ENCODE results near the gene AP3B1. TPM values are rescaled to one million over a fixed set of nuclear protein-coding genes. Genes with fewer than 3 reads are reported as not detected.
A peak's percentile ranks its signal among the peaks of the same experiment; 100 is the strongest.

AP3B1 gene
- total and polyA plus RNA-seq, 2 donors from 2014 or later: 49.3 to 53.2 TPM

GRCh38 chr5:78317515-78317914 is 23.0 kb upstream of the AP3B1 start:
- no peak for FAIRE-seq
- intact Hi-C loops (cut with DNase I): no loop called here

GRCh38 chr5:78308703-78309102 is 14.2 kb upstream of the AP3B1 start:
- DNase-seq: no peak
- Histone ChIP-seq H3K27me3 (ENCODE audit: control insufficient read depth, insufficient read depth, low read length) (no peaks in the 10 kb centered on the region), H3K4me1 (ENCODE audit: control insufficient read depth in 2 of 3, insufficient read depth in 2 of 3, low read depth in 1 of 3, low read length in 3 of 3) (no peaks in the 10 kb centered on the region), H3K4me3 (ENCODE audit: low read length in 3 of 3) (no peak overlapping the region), H3K9me3 (ENCODE audit: control insufficient read depth in 2 of 3, insufficient read depth in 1 of 3, low read length in 3 of 3) (no peaks in the 10 kb centered on the region), H3K9ac (ENCODE audit: low read length in 3 of 3) (no peak overlapping the region), H3K27ac (ENCODE audit: low read depth in 2 of 2, low read length in 2 of 2) (no peak overlapping the region), H3K36me3 (ENCODE audit: control insufficient read depth in 2 of 3, insufficient read depth in 3 of 3, low read length in 3 of 3) (no peaks in the 10 kb centered on the region)
- intact Hi-C loops (cut with DNase I): no loop called here
- TF ChIP-seq, protein P1, sequence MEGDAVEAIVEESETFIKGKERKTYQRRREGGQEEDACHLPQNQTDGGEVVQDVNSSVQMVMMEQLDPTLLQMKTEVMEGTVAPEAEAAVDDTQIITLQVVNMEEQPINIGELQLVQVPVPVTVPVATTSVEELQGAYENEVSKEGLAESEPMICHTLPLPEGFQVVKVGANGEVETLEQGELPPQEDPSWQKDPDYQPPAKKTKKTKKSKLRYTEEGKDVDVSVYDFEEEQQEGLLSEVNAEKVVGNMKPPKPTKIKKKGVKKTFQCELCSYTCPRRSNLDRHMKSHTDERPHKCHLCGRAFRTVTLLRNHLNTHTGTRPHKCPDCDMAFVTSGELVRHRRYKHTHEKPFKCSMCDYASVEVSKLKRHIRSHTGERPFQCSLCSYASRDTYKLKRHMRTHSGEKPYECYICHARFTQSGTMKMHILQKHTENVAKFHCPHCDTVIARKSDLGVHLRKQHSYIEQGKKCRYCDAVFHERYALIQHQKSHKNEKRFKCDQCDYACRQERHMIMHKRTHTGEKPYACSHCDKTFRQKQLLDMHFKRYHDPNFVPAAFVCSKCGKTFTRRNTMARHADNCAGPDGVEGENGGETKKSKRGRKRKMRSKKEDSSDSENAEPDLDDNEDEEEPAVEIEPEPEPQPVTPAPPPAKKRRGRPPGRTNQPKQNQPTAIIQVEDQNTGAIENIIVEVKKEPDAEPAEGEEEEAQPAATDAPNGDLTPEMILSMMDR (IDR thresholded peaks at IDR 0.05; ENCODE audit: borderline replicate concordance, extremely low read depth, insufficient read depth): no peak
- FAIRE-seq: no peak

More at GRCh38 chr5:78317515-78317914, 23.0 kb upstream of the AP3B1 start:
- no peak overlapping the region for H3K27ac ChIP-seq (ENCODE audit: low read depth in 2 of 2, low read length in 2 of 2)
- no peaks in the 10 kb centered on the region for H3K4me1 ChIP-seq (ENCODE audit: control insufficient read depth in 2 of 3, insufficient read depth in 2 of 3, low read depth in 1 of 3, low read length in 3 of 3)
- no peak overlapping the region for H3K9ac ChIP-seq (ENCODE audit: low read length in 3 of 3)
- no peak overlapping the region for H3K4me3 ChIP-seq (ENCODE audit: low read length in 3 of 3)
- no peak for DNase-seq
- no peaks in the 10 kb centered on the region for H3K9me3 ChIP-seq (ENCODE audit: control insufficient read depth in 2 of 3, insufficient read depth in 1 of 3, low read length in 3 of 3)
- H3K36me3 ChIP-seq (ENCODE audit: control insufficient read depth in 2 of 3, insufficient read depth in 3 of 3, low read length in 3 of 3): no peaks in the 10 kb centered on the region
- TF ChIP-seq, protein P1 (IDR thresholded peaks at IDR 0.05; ENCODE audit: borderline replicate concordance, extremely low read depth, insufficient read depth): no peak
- H3K27me3 ChIP-seq (ENCODE audit: control insufficient read depth, insufficient read depth, low read length): no peaks in the 10 kb centered on the region

- Histone ChIP-seq H3K9ac (ENCODE audit: low read length in 3 of 3) (no peak overlapping the region), H3K27ac (ENCODE audit: low read depth in 2 of 2, low read length in 2 of 2) (no peak overlapping the region), H3K9me3 (ENCODE audit: control insufficient read depth in 2 of 3, insufficient read depth in 1 of 3, low read length in 3 of 3) (no peaks in the 10 kb centered on the region), H3K4me3 (ENCODE audit: low read length in 3 of 3) (no peak overlapping the region), H3K27me3 (ENCODE audit: control insufficient read depth, insufficient read depth, low read length) (no peaks in the 10 kb centered on the region), H3K36me3 (ENCODE audit: control insufficient read depth in 2 of 3, insufficient read depth in 3 of 3, low read length in 3 of 3) (no peaks in the 10 kb centered on the region), H3K4me1 (ENCODE audit: control insufficient read depth in 2 of 3, insufficient read depth in 2 of 3, low read depth in 1 of 3, low read length in 3 of 3) (no peaks in the 10 kb centered on the region)
- TF ChIP-seq, protein P1 (IDR thresholded peaks at IDR 0.05; ENCODE audit: borderline replicate concordance, extremely low read depth, insufficient read depth): peak; percentile 17
- peak in 1 of 5 donors; percentile 14 for DNase-seq
- FAIRE-seq: no peak
- intact Hi-C loops (cut with DNase I): no loop called here
Measured at GRCh38 chr5:78300464-78301045, 6.1 kb upstream of the AP3B1 start.
